ENCODE results near the gene EMP1.

EMP1 gene

GRCh38 chr12:13205809-13206559, 9.5 kb downstream of the EMP1 start:
- TF ChIP-seq, protein P1, sequence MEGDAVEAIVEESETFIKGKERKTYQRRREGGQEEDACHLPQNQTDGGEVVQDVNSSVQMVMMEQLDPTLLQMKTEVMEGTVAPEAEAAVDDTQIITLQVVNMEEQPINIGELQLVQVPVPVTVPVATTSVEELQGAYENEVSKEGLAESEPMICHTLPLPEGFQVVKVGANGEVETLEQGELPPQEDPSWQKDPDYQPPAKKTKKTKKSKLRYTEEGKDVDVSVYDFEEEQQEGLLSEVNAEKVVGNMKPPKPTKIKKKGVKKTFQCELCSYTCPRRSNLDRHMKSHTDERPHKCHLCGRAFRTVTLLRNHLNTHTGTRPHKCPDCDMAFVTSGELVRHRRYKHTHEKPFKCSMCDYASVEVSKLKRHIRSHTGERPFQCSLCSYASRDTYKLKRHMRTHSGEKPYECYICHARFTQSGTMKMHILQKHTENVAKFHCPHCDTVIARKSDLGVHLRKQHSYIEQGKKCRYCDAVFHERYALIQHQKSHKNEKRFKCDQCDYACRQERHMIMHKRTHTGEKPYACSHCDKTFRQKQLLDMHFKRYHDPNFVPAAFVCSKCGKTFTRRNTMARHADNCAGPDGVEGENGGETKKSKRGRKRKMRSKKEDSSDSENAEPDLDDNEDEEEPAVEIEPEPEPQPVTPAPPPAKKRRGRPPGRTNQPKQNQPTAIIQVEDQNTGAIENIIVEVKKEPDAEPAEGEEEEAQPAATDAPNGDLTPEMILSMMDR (IDR thresholded peaks at IDR 0.05; ENCODE audit: low read depth, low read length), result no peak

DNA sequence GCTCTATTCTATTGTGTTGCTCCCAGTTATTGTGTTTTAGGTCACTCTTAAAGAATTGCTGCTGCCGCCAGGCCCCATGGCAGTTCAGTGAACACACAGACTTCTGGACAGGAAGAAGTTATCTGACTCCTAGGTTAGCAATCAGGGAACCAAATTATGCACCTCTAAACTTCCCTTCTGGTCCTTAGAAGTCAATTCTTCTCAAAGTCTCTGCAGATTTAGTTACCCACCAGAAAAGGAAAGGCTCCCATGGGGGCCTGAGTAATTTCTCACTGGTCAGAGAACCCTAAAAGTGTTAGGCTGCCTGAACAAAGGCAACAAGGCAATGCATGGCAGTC, 10.0 kb downstream of the EMP1 start:
- no peak for DNase-seq (ENCODE audit: extremely low read depth, low read depth)
- TF ChIP-seq, protein P1 (IDR thresholded peaks at IDR 0.05; ENCODE audit: low read depth, low read length), result no peak

More at GRCh38 chr12:13205809-13206559, 9.5 kb downstream of the EMP1 start:
- DNase-seq (ENCODE audit: extremely low read depth, low read depth), result peak; percentile 90

DNA sequence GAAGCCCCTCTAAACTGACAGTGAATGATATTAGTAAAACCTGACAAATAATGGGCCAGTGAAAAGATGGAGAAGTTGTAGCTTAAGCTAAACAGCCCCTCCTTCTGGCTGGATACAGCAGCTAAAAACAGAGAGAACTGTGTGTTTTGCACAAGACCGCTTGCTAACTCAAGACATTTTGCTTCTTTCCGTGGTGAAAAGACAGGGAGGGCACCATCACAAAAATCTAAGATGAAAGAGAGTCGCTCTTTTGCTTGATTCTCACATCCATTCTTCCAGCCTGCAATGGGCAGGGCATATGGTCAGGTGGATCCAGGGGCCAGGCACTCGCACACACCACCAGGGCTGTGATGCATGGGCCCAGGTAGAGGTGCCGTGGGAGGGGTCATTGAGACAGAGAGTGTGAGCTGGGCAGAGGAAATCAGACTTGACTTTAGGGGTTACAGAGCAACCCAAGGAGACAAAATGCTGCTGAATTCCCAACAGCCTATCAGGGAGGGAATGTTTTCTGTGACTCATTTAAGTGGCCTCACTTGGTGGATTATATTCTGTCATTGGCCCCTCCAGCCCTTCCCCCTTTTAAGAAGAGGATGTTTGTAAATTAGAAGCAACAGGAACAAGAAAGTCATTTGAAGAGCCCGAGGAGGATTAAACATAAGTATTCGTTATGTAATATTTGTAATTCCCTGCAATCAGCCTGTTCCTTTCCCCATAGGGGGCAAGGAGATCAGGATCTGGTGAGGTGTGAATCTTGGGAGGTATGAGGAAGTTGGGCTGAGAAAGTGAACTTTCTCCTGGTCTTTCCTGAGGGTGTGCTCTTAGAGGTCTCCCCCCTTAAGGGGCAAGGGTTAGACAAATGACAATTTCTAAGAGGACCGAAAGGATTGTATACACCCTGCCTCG, 12.3 kb downstream of the EMP1 start:
- TF ChIP-seq, protein P1 (IDR thresholded peaks at IDR 0.05; ENCODE audit: low read depth, low read length), result peak; percentile 49

GRCh38 chr12:13209436-13210235, 13.1 kb downstream of the EMP1 start:
- TF ChIP-seq, protein P1 (IDR thresholded peaks at IDR 0.05; ENCODE audit: low read depth, low read length), result no peak
- DNase-seq (ENCODE audit: extremely low read depth, low read depth), result no peak

More for the DNA sequence above, 12.3 kb downstream of the EMP1 start:
- DNase-seq (ENCODE audit: extremely low read depth, low read depth), result no peak

DNA sequence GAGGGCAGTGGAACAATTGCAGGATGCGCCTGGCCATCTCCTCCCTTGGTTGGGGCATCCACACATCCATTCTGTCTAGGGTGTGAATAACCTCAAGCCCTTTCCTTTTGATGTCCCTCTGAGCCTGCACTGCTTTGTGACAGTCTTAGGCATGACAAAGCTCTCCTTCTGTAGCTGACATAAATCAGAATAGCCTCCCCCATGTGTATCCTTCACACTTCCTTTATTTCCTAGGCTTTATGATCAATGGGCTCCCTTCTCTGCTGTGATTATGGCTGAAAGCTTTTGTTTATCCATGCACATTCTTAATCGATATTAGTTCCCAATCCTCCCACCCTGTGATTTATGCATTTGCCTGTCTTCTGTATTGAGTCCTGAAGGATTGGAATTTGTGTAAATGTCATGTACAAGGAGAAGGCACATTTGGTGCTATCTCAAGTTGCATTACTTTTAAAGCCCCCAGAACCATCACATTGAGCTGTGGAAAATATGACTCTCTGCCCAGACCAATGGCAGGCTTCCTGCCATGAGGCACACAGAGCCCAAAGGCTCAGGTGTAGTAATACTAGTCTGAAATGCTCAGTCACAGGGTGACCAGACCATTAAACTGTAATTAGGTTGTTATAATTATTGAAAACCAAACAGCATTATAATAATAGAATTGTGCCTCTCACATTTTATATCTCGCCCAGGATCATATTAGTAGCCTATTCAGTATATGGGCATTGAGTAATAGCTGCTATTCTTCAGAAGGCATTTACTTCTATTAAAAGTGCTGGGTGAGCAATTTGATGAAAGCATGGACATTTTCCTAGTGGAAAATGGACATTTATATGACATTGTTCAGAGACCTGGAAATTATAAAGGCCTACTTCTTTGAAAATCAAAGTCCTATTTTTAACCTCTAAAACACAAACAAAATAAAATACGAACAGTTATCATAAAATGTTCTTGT, 14.0 kb downstream of the EMP1 start:
- TF ChIP-seq, protein P1 (IDR thresholded peaks at IDR 0.05; ENCODE audit: low read depth, low read length), result no peak
- DNase-seq (ENCODE audit: extremely low read depth, low read depth), result no peak

GRCh38 chr12:13211191-13211858, 14.8 kb downstream of the EMP1 start:
- TF ChIP-seq, protein P1 (IDR thresholded peaks at IDR 0.05; ENCODE audit: low read depth, low read length), result no peak
- no peak for DNase-seq (ENCODE audit: extremely low read depth, low read depth)

All from AG09319 (cell line).